Immature natural killer cell (primary cell): Measurements from ENCODE around the gene INPP4A. TPM values are rescaled to one million over a fixed set of nuclear protein-coding genes. Genes with fewer than 3 reads are reported as not detected.
"Not testable (repeated sequence)": the region's sequence is repeated elsewhere in the genome, so short reads cannot be mapped to it uniquely, and the experiment has no call there.

Experiments used
- DNase-seq, 3 donors: peaks; one replicate each; pipeline ENCODE4 v3.0.0; 2022; ENCODE audit warnings: mixed read lengths in 1 of 3
- H3K27ac Mint-ChIP-seq, 6 donors: one replicate each; pipeline ENCODE4 v1.8.0; 2020; ENCODE audit warnings: mixed read lengths in 6 of 6, mild to moderate bottlenecking in 5 of 6, inconsistent platforms in 4 of 6, moderate library complexity in 3 of 6
- H3K27me3 Mint-ChIP-seq, 3 donors: one replicate each; pipeline ENCODE4 v1.8.0; 2020 to 2021; ENCODE audit warnings: low read depth in 3 of 3, mild to moderate bottlenecking in 3 of 3, mixed read lengths in 3 of 3, moderate library complexity in 3 of 3, inconsistent platforms in 1 of 3
- H3K36me3 Mint-ChIP-seq, 3 donors: one replicate each; pipeline ENCODE4 v1.8.0; 2020; ENCODE audit warnings: mixed read lengths in 3 of 3, inconsistent platforms in 2 of 3, mild to moderate bottlenecking in 2 of 3
- H3K4me1 Mint-ChIP-seq, 2 donors: one replicate each; pipeline ENCODE4 v1.8.0; 2020; ENCODE audit warnings: inconsistent platforms in 2 of 2, mild to moderate bottlenecking in 2 of 2, mixed read lengths in 2 of 2, moderate library complexity in 1 of 2
- H3K4me3 Mint-ChIP-seq, 5 donors: one replicate each; pipeline ENCODE4 v1.8.0; 2020; ENCODE audit warnings: mild to moderate bottlenecking in 5 of 5, mixed read lengths in 5 of 5, inconsistent platforms in 3 of 5, moderate library complexity in 3 of 5
- H3K9me3 Mint-ChIP-seq, 6 donors: one replicate each; pipeline ENCODE4 v1.8.0; 2020; ENCODE audit warnings: mild to moderate bottlenecking in 6 of 6, mixed read lengths in 6 of 6, inconsistent platforms in 4 of 6, moderate library complexity in 3 of 6
- polyA plus RNA-seq, 3 donors: library from polyadenylated mRNA; unstranded; fragments of 300-500 nt; fragmentation: Illumina TruSeq; gene quantifications; one replicate each; pipeline ENCODE4 v1.2.3, GENCODE V29; 2021

Gene INPP4A
- polyA plus RNA-seq, 3 donors from 2014 or later, result 34.1 to 101 (median 35.0) TPM

DNA sequence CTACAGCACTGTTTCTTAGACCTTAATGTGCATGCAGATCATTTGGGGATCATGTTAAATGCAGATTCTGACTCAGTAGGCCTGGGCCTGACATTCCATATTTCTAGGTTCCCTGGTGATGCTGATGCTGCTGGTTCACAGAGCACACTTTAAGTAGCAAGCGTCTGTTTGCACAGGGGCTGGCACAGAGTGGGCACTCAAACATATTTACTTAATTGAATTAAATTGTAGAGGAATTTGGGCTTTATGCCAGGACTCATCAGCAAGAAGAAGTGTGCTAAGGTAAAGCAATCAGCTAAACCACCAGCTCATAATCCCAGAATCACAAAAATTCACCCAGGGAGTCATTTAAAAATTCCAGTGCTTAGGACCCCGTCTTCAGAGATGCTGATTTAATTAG, 25.1 kb upstream of the INPP4A start:
- peaks cover 1 to 11% (median 6%) of the 10 kb centered on the region in 3 donors for H3K36me3 Mint-ChIP-seq

DNA sequence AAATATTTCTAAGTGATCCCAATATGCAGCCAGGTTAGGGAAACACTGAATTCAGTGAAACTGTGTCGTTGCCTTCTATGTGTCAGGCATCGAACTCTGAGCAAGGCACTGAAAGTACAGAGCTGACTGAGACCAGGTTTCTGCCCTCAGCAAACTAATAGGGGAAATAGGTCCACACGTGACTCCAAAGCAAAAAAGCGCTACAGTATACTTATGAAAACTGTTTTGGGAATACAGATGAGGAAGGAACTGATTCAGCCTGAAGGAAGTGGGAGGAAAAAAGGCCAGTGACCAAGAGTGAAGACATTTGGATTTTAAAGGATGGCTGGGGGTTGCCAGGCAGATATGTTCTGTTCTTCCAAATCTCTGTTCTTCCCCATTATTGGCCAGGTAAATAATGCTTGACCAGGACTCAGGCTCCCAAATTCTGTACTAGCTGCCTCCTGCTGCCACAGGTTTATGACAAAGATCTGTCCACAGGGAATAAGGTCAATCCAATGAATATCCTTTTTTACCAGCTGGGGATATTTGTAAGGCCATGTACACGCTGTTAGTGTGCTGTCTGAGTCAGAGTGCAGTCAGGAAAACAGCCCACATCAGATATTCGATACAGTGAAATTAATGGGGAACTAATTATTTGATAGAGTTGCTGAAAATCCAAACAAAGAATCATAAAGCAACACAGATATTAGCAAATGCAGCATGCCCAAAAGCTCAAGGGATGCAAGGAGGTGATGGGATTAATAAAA, 24.5 kb upstream of the INPP4A start:
- Mint-ChIP-seq H3K36me3 (peaks cover 0 to 9% (median 6%) of the 10 kb centered on the region in 3 donors), H3K9me3 (peaks cover 6 to 10% (median 8%) of the 10 kb centered on the region in 6 donors), H3K27me3 (peaks cover 0 to 2% (median 2%) of the 10 kb centered on the region in 3 donors), H3K27ac (no peak overlapping the region), H3K4me1 (no peaks in the 10 kb centered on the region), H3K4me3 (no peak overlapping the region)
- DNase-seq, result no peak

More for the DNA sequence above, 25.1 kb upstream of the INPP4A start:
- Mint-ChIP-seq H3K4me3 (no peak overlapping the region), H3K27ac (no peak overlapping the region), H3K9me3 (peaks cover 6 to 10% (median 9%) of the 10 kb centered on the region in 6 donors), H3K4me1 (no peaks in the 10 kb centered on the region), H3K27me3 (peaks cover 0 to 2% (median 2%) of the 10 kb centered on the region in 3 donors)
- no peak for DNase-seq

DNA sequence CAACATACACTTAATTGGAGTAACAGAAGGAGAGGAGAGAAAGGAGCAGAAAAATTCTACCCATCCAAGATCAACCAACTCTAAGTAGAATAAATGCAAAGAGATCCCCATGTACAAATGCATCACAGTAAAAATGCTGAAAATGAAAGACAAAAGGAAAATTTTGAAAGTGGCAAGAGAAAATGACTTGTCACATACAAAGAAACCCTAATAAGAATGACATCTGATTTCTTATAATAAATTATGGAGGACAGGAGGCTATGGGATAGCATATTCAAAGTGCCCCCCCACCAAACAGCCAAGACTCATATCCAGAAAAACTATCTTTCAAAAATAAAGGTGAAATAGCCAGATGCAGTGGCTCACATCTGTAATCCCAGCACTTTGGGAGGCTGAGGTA, 22.2 kb upstream of the INPP4A start:
- no peak overlapping the region for H3K27ac Mint-ChIP-seq
- no peaks in the 10 kb centered on the region for H3K4me1 Mint-ChIP-seq
- peaks cover 0 to 9% (median 6%) of the 10 kb centered on the region in 3 donors for H3K36me3 Mint-ChIP-seq
- H3K9me3 Mint-ChIP-seq, result peaks cover 6 to 10% (median 8%) of the 10 kb centered on the region in 6 donors
- peaks cover 0 to 2% (median 2%) of the 10 kb centered on the region in 3 donors for H3K27me3 Mint-ChIP-seq
- no peak for DNase-seq
- no peak overlapping the region for H3K4me3 Mint-ChIP-seq

DNA sequence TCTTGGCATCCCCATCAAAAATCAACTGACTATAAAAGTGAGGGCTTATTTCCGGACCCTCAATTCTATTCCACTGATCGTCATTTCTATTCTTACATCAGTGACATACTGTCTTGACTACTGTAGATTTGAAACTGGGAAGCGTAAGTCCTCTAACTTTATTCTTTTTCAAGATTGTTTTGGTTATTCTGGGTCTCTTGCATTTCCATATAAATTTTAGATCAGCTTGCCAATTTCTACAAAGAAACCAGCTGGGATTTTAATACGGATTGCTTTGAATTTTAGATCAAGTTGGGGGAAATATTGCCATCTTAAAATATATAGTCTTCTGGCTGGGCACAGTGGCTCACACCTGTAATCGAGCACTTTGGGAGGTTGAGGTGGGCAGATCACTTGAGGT, 17.9 kb upstream of the INPP4A start:
- Mint-ChIP-seq H3K9me3 (peaks cover 5 to 9% (median 6%) of the 10 kb centered on the region in 6 donors), H3K27ac (no peak overlapping the region), H3K36me3 (peaks cover 0 to 8% (median 6%) of the 10 kb centered on the region in 3 donors), H3K27me3 (peaks cover 0 to 2% (median 0%) of the 10 kb centered on the region in 3 donors), H3K4me3 (no peak overlapping the region), H3K4me1 (no peaks in the 10 kb centered on the region)
- DNase-seq, result no peak

DNA sequence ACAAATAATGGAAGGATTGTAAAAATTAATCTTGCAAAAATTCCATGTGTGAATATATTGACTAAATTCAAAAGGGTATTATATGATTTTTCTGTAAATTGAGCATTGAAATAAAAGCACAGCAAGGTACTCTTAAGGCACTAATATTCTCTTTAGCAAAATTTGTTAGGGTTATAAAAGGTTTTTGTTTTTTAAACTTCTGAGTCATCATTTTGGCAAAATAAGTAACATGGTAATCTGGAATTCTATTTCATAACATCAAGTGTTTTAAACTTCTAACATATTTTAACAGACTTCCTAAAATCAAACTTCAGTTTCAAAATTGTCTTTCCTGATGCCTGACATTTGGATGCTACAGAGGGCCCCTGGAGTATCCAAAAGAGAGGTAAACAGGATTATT, 12.5 kb upstream of the INPP4A start:
- Mint-ChIP-seq H3K9me3 (peaks cover 0 to 7% (median 1%) of the 10 kb centered on the region in 6 donors), H3K27me3 (peaks cover 0 to 4% (median 4%) of the 10 kb centered on the region in 3 donors), H3K36me3 (peaks cover 4 to 5% (median 4%) of the 10 kb centered on the region in 3 donors), H3K4me3 (no peak overlapping the region), H3K4me1 (no peaks in the 10 kb centered on the region), H3K27ac (no peak overlapping the region)
- DNase-seq, result no peak

DNA sequence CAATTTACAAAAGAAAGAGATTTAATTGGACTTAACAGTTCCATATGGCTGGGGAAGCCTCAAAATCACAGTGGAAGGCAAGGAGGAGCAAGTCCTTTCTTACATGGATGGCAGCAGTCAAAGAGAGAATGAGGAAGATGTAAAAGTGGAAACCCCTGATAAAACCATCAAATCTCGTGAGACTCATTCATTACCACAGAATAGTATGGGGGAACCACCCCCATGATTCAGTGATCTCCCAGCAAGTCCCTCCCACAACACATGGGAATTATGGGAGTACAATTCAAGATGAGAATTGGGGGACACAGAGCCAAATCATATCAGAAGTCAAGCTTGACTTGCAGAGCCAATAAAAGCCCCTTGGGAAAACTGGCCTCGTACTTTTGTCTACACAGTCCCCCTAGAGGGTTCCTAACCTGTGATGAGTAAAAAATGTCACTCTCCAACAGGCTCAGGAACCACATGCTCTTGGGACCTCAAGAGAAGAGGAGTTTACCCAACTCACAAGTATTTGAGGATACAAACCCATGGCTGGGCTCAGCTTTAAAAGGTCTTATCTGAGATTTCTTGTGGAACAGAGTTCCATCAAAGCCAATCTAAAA, 11.2 kb upstream of the INPP4A start:
- H3K4me1 Mint-ChIP-seq, result peaks cover 3 to 7% of the 10 kb centered on the region in 2 donors
- peaks cover under 1 to 9% (median 4%) of the 10 kb centered on the region in 6 donors for H3K9me3 Mint-ChIP-seq
- DNase-seq, result no peak
- no peak overlapping the region for H3K4me3 Mint-ChIP-seq
- H3K27ac Mint-ChIP-seq, result no peak overlapping the region
- peaks cover 5% of the 10 kb centered on the region in 3 donors for H3K36me3 Mint-ChIP-seq
- H3K27me3 Mint-ChIP-seq, result peaks cover 0 to 6% (median 4%) of the 10 kb centered on the region in 3 donors

DNA sequence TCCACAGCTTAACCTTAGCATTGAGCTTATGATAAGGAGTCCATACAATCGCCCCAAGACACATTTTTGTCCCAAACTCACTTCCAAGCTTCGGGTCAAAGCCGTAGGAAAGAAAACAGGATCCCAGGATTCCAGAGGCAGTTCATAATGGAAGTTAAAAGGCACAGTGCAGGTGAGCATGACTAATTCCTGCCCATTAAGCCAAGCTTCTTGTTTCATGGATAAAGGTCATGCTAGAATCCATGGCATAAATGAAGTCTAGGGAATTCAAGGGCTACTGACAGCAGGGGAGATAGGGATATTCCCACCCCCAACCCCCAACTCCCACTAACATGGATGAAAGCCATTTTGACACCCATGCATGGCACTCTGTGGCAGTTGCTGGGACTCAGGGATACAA, 10.2 kb upstream of the INPP4A start:
- Mint-ChIP-seq H3K36me3 (peaks cover 5 to 7% (median 7%) of the 10 kb centered on the region in 3 donors), H3K4me1 (peaks cover 12 to 17% of the 10 kb centered on the region in 2 donors), H3K4me3 (no peak overlapping the region), H3K27me3 (peaks cover 0 to 4% (median 4%) of the 10 kb centered on the region in 3 donors), H3K27ac (no peak overlapping the region), H3K9me3 (peaks cover 8 to 16% (median 12%) of the 10 kb centered on the region in 6 donors)
- no peak for DNase-seq

DNA sequence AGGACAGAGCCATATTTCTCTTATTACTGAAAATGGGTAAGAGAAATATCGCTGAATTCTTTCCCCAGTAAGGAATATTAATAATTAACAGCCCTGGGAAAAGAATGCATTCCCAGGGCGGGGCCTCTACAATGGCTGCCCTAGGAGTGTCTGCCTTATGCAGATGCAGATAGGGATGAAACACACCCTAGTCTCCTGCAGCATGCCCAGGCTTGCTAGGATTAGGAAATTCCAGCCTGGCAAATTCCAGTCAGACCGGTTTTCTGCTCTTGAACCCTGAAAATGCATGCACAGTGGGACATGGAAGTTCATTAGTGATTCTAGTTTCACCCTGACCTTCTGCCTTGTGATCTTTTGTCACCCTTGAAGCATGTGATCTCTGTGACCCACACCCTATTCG, 9.0 kb upstream of the INPP4A start:
- not testable (repeated sequence) for H3K27ac Mint-ChIP-seq, DNase-seq, H3K4me3 Mint-ChIP-seq, H3K27me3 Mint-ChIP-seq
- peaks cover 5 to 11% (median 7%) of the 10 kb centered on the region in 3 donors for H3K36me3 Mint-ChIP-seq
- H3K4me1 Mint-ChIP-seq, result peaks cover 24 to 29% of the 10 kb centered on the region in 2 donors
- peaks cover 8 to 26% (median 17%) of the 10 kb centered on the region in 6 donors for H3K9me3 Mint-ChIP-seq

DNA sequence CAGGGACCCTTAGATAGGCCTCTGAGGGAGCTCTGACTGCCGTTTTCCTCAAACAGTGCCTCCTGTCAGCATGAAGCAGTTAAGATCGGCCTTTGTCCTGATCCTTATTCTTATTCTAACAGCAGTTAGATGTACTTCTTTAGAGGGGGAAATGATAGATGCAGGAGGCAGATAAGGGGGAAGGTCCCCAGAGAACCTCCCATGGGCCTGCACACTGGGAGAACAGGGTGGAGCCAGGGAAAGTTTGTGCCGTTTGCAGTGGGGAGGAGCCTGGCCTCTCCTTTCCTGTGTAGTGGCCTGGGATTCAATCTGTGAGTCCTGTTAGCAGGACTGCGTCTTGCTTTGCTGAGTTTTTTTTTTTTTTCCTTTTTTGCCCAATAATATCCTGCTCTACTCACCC, 7.9 kb upstream of the INPP4A start:
- H3K36me3 Mint-ChIP-seq, result peaks cover 5 to 11% (median 7%) of the 10 kb centered on the region in 3 donors
- H3K27ac Mint-ChIP-seq, result peak overlapping the region in 1 of 6 donors; percentile 44
- H3K4me1 Mint-ChIP-seq, result peaks cover 27 to 30% of the 10 kb centered on the region in 2 donors
- no peak for DNase-seq
- peaks cover 0 to 10% (median 4%) of the 10 kb centered on the region in 3 donors for H3K27me3 Mint-ChIP-seq
- H3K9me3 Mint-ChIP-seq, result peaks cover 8 to 26% (median 17%) of the 10 kb centered on the region in 6 donors
- no peak overlapping the region for H3K4me3 Mint-ChIP-seq

DNA sequence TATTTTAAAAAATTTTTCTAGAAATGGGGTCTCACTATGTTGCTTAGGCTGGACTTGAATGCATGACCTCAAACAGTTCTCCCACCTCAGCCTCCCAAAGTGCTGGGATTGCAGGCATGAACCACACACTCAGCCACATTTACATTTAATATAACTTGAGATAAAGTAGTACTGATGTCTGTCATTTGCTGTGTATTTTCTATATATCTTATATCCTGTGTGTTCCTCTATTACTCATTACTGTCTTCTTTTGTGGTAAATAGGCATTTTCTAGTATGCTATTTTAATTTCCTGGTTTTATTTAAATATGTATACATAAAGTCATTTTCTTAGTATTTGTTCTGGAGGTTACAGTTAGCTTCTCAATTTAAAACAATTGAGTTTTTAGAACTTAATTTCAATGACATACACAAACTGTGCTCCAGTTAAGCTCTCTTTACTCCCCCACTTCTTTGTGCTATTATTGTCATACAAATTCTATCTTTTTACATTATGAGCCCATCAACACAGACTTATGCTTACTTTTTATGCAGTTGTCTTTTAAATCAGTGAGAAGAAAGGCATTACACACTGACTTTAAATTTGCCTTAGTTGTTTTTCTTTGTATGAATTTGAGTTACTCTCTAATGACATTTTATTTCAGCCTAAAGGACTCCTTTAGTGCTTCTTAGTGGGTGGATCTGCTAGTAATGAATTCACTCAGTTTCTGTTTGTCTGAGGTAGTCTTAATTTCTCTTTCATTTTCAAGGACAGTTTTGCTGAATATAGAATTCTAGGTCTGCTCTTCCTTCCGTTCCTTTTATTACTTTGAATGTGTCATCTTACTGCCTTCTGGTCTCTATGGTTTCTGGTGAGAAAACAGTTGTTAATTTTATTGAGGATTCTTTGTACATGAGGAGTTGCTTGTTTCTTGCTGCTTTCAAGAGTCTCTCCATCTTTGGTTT, 6.2 kb upstream of the INPP4A start:
- Mint-ChIP-seq H3K4me3 (peak overlapping the region; percentile 0 to 64 (median 61)), H3K36me3 (peaks cover under 1 to 7% (median 3%) of the 10 kb centered on the region in 3 donors), H3K27me3 (peaks cover 0 to 6% (median 4%) of the 10 kb centered on the region in 3 donors), H3K4me1 (peaks cover 27 to 30% of the 10 kb centered on the region in 2 donors), H3K9me3 (peaks cover 8 to 22% (median 13%) of the 10 kb centered on the region in 6 donors), H3K27ac (peak overlapping the region; percentile 73 to 95 (median 90))
- DNase-seq, result peak; percentile 77 to 80 (median 79)

DNA sequence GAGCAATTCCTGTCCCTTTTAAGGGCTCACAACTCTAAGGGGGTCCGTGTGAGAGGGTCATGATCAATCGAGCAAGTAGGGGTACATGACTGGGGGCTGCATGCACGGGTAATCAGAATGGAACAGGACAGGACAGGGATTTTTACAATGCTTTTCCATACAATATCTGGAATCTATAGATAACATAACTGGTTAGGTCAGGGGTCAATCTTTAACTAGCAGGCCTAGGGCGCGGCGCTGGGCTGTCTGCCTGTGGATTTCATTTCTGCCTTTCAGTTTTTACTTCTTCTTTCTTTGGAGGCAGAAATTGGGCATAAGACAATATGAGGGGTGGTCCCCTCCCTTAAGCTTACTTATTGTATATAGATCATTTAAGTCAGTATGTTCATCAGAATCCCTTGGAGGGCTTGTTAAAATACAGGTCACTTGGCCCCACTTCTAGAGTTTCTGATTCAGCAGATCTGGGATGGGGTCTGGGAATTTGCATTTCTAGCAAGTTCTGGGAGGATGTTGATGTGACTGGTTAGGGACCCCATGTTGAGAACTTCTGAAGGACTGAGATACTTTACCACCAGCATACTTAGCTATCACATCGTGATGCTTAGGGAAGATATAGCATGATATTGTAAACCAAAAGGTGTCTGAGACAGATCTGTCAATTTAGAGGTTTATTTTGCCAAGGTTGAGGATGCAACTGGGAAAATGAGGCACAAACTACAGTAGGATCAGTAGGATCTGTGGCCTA, 2.8 kb upstream of the INPP4A start:
- H3K36me3 Mint-ChIP-seq, result peaks cover 0 to 7% (median 3%) of the 10 kb centered on the region in 3 donors
- H3K9me3 Mint-ChIP-seq, result peaks cover 8 to 22% (median 13%) of the 10 kb centered on the region in 6 donors
- H3K4me1 Mint-ChIP-seq, result peaks cover 49 to 53% of the 10 kb centered on the region in 2 donors
- DNase-seq, result no peak
- H3K4me3 Mint-ChIP-seq, result no peak overlapping the region
- H3K27me3 Mint-ChIP-seq, result peaks cover 3 to 17% (median 15%) of the 10 kb centered on the region in 3 donors
- peak overlapping the region in 3 of 6 donors; percentile 13 to 61 (median 44) for H3K27ac Mint-ChIP-seq

DNA sequence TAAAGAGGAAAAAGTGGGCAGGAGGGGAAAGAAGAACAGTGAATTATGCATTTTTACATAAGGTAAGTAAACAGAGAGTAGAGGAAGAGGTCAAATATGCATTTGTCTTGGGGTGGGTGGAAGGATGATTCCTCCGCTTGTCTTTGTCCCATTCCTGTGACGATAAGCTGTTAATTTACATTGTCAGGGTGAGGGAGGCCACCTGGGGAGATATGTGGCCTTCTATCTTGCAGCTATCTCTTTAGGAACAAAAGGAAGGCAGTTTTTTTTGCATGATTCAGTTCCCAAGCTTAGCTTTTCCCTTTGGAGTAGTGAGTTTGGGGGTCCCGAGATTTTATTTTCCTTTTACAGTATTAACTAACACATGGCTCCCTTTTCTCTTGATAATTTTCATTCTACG, 2.2 kb upstream of the INPP4A start:
- Mint-ChIP-seq H3K4me1 (peaks cover 55 to 59% of the 10 kb centered on the region in 2 donors), H3K9me3 (peaks cover 8 to 22% (median 13%) of the 10 kb centered on the region in 6 donors), H3K27ac (peak overlapping the region in 2 of 6 donors; percentile 13 to 61), H3K36me3 (peaks cover 0 to 7% (median 3%) of the 10 kb centered on the region in 3 donors), H3K27me3 (peaks cover 3 to 17% (median 15%) of the 10 kb centered on the region in 3 donors), H3K4me3 (no peak overlapping the region)
- no peak for DNase-seq
